Osteoblast (primary cell): Measurements from ENCODE around the gene OR52E2. TPM values are rescaled to one million over a fixed set of nuclear protein-coding genes. Genes with fewer than 3 reads are reported as not detected.

ENCODE experiments used
- DNase-seq: peaks from one replicate; pipeline ENCODE4 v3.0.0; 2011; ENCODE audit warnings: low spot score, mixed read lengths; ENCODE audit not compliant: insufficient read length; ENCODE audit errors: missing footprints
- H2AFZ ChIP-seq: 2 replicates; pipeline ENCODE4 v1.6.0; 2011; ENCODE audit warnings: mild to moderate bottlenecking, low read length
- H3K27ac ChIP-seq: 2 replicates; pipeline ENCODE4 v1.5.1; 2011; ENCODE audit warnings: mild to moderate bottlenecking, low read depth, low read length, moderate library complexity
- H3K27me3 ChIP-seq: 2 replicates; pipeline ENCODE4 v1.6.0; 2012; ENCODE audit warnings: mild to moderate bottlenecking, control low read depth, inconsistent platforms, low read length, moderate library complexity; ENCODE audit not compliant: insufficient read depth
- H3K36me3 ChIP-seq: 2 replicates; pipeline ENCODE4 v1.5.1; 2011; ENCODE audit warnings: mild to moderate bottlenecking, low read length, control low read depth, moderate library complexity; ENCODE audit not compliant: insufficient read depth
- H3K4me1 ChIP-seq: 2 replicates; pipeline ENCODE4 v1.5.1; 2011; ENCODE audit warnings: mild to moderate bottlenecking, low read length, control low read depth, moderate library complexity; ENCODE audit not compliant: insufficient read depth
- H3K4me2 ChIP-seq: 2 replicates; pipeline ENCODE4 v1.6.0; 2011; ENCODE audit warnings: mild to moderate bottlenecking, low read length; ENCODE audit not compliant: insufficient read depth
- H3K4me3 ChIP-seq: fragments of 200-600 bp; sonication (generic); 3 replicates; pipeline ENCODE4 v1.5.1; 2012; ENCODE audit warnings: mild to moderate bottlenecking, low read length, inconsistent platforms; ENCODE audit not compliant: insufficient read depth
- H3K79me2 ChIP-seq: 2 replicates; pipeline ENCODE4 v1.6.0; 2012; ENCODE audit warnings: mild to moderate bottlenecking, low read length, control low read depth, inconsistent platforms; ENCODE audit not compliant: insufficient read depth
- H3K9me3 ChIP-seq: 2 replicates; pipeline ENCODE4 v1.5.1; 2011; ENCODE audit warnings: low read depth, low read length, control low read depth
- H4K20me1 ChIP-seq: 2 replicates; pipeline ENCODE4 v1.6.0; 2012; ENCODE audit warnings: mild to moderate bottlenecking, low read length, control low read depth; ENCODE audit not compliant: insufficient read depth
- total RNA-seq: library from RNA; depleted of rRNA; stranded (reverse); fragments of >200 nt; gene quantifications from 2 replicates; pipeline ENCODE4 v1.2.3, GENCODE V29; 2012
- TF ChIP-seq, protein P1 (sequence below): IDR thresholded peaks from 2 replicates; pipeline ENCODE4 v1.5.1; 2011; ENCODE audit warnings: mild to moderate bottlenecking, low read depth, low read length, moderate library complexity; ENCODE audit errors: extremely low read depth

The OR52E2 gene
- total RNA-seq, 1 donor = not detected

- Histone ChIP-seq H3K36me3 (no peaks in the 10 kb centered on the region), H3K79me2 (no peaks in the 10 kb centered on the region), H4K20me1 (no peaks in the 10 kb centered on the region), H3K27ac (no peak overlapping the region), H3K27me3 (no peaks in the 10 kb centered on the region), H3K4me1 (no peaks in the 10 kb centered on the region), H3K4me2 (no peak overlapping the region), H3K4me3 (no peak overlapping the region), H3K9me3 (no peaks in the 10 kb centered on the region), H2AFZ (no peak overlapping the region)
- no peak for DNase-seq
- TF ChIP-seq, protein P1, sequence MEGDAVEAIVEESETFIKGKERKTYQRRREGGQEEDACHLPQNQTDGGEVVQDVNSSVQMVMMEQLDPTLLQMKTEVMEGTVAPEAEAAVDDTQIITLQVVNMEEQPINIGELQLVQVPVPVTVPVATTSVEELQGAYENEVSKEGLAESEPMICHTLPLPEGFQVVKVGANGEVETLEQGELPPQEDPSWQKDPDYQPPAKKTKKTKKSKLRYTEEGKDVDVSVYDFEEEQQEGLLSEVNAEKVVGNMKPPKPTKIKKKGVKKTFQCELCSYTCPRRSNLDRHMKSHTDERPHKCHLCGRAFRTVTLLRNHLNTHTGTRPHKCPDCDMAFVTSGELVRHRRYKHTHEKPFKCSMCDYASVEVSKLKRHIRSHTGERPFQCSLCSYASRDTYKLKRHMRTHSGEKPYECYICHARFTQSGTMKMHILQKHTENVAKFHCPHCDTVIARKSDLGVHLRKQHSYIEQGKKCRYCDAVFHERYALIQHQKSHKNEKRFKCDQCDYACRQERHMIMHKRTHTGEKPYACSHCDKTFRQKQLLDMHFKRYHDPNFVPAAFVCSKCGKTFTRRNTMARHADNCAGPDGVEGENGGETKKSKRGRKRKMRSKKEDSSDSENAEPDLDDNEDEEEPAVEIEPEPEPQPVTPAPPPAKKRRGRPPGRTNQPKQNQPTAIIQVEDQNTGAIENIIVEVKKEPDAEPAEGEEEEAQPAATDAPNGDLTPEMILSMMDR = no peak
Observed at GRCh38 chr11:5011254-5011653, 48.2 kb downstream of the OR52E2 start.

Other genes with a start within 250 kb of the OR52E2 start
- not detected in 2 replicates for gene OR51F2, start 238.3 kb downstream of the OR52E2 start, total RNA-seq
- not detected in 2 replicates for gene OR51S1, start 210.4 kb downstream of the OR52E2 start, total RNA-seq
- gene OR51T1, start 177.7 kb downstream of the OR52E2 start, total RNA-seq = not detected in 2 replicates
- not detected in 2 replicates for gene OR51A7, start 155.8 kb downstream of the OR52E2 start, total RNA-seq
- not detected in 2 replicates for gene OR51G2, start 140.3 kb downstream of the OR52E2 start, total RNA-seq
- gene OR51G1, start 135.3 kb downstream of the OR52E2 start, total RNA-seq = not detected in 2 replicates
- gene OR51A4, start 112.0 kb downstream of the OR52E2 start, total RNA-seq = not detected in 2 replicates
- gene OR51A2, start 103.9 kb downstream of the OR52E2 start, total RNA-seq = not detected in 2 replicates
- not detected in 2 replicates for gene OR51L1, start 64.8 kb downstream of the OR52E2 start, total RNA-seq
- not detected in 2 replicates for gene OR52J3, start 13.1 kb downstream of the OR52E2 start, total RNA-seq
- not detected in 2 replicates for gene OR52E1, start 9.9 kb upstream of the OR52E2 start, total RNA-seq
- not detected in 2 replicates for gene OR52A5, start 78.7 kb upstream of the OR52E2 start, total RNA-seq
- not detected in 2 replicates for gene OR52A1, start 95.1 kb upstream of the OR52E2 start, total RNA-seq
- gene OR51V1, start 141.1 kb upstream of the OR52E2 start, total RNA-seq = not detected in 2 replicates
- gene HBB, start 167.4 kb upstream of the OR52E2 start, total RNA-seq = not detected in 2 replicates
- not detected in 2 replicates for gene HBD, start 174.9 kb upstream of the OR52E2 start, total RNA-seq
- not detected in 2 replicates for gene HBG1, start 190.2 kb upstream of the OR52E2 start, total RNA-seq
- gene HBG2, start 195.2 kb upstream of the OR52E2 start, total RNA-seq = not detected in 2 replicates
- gene HBE1, start 210.3 kb upstream of the OR52E2 start, total RNA-seq = not detected in 2 replicates
- not detected in 2 replicates for gene OR51B4, start 242.3 kb upstream of the OR52E2 start, total RNA-seq